Stimulated activated CD4-positive, alpha-beta T cell treated with anti-CD3 and anti-CD28 coated beads, Interleukin-2, amount 100 ng/mL, for 24 hours (primary cell): ENCODE measurements around the gene EYS.
"Not testable (repeated sequence)": the region's sequence is repeated elsewhere in the genome, so short reads cannot be mapped to it uniquely, and the experiment has no call there.

Experiments
- DNase-seq, 2 donors: peaks; one replicate each; pipeline ENCODE4 v3.0.0-alpha.2; 2020

The EYS gene

GRCh38 chr6:63800386-63800785 lies 1906.6 kb downstream of the EYS start:
- not testable (repeated sequence) for DNase-seq

- no peak for DNase-seq
These were observed 1907.2 kb downstream of the EYS start for GRCh38 chr6:63799813-63800212.

- no peak for DNase-seq
These were observed 1907.7 kb downstream of the EYS start for GRCh38 chr6:63799313-63799712.

- DNase-seq: no peak
These were observed 1908.6 kb downstream of the EYS start for GRCh38 chr6:63798378-63798777.

- no peak for DNase-seq
These were observed 1909.3 kb downstream of the EYS start for GRCh38 chr6:63797721-63798120.

GRCh38 chr6:63795826-63796225 lies 1911.2 kb downstream of the EYS start:
- DNase-seq: no peak

- DNase-seq: no peak
These were observed 1912.0 kb downstream of the EYS start for GRCh38 chr6:63795006-63795405.

GRCh38 chr6:63793465-63794137 lies 1913.4 kb downstream of the EYS start:
- DNase-seq: no peak

- no peak for DNase-seq
These were observed 1914.1 kb downstream of the EYS start for GRCh38 chr6:63792736-63793464.

GRCh38 chr6:63790334-63790733 lies 1916.7 kb downstream of the EYS start:
- DNase-seq: no peak

GRCh38 chr6:63789699-63790098 lies 1917.3 kb downstream of the EYS start:
- no peak for DNase-seq

- no peak for DNase-seq
These were observed 1918.5 kb downstream of the EYS start for GRCh38 chr6:63788569-63788968.

GRCh38 chr6:63787021-63787420 lies 1920.0 kb downstream of the EYS start:
- DNase-seq: no peak

GRCh38 chr6:63785006-63785405 lies 1922.0 kb downstream of the EYS start:
- no peak for DNase-seq

- no peak for DNase-seq
These were observed 1923.9 kb downstream of the EYS start for GRCh38 chr6:63783096-63783495.

- DNase-seq: no peak
These were observed 1932.1 kb downstream of the EYS start for GRCh38 chr6:63774961-63775360.

- no peak for DNase-seq
These were observed 1933.8 kb downstream of the EYS start for GRCh38 chr6:63773200-63773599.

- DNase-seq: no peak
These were observed 1941.2 kb downstream of the EYS start for GRCh38 chr6:63765828-63766227.

GRCh38 chr6:63764318-63764916 lies 1942.6 kb downstream of the EYS start:
- DNase-seq: no peak

- DNase-seq: no peak
These were observed 1946.8 kb downstream of the EYS start for GRCh38 chr6:63760199-63760598.

GRCh38 chr6:63759605-63760105 lies 1947.4 kb downstream of the EYS start:
- DNase-seq: no peak

GRCh38 chr6:63757826-63758225 lies 1949.2 kb downstream of the EYS start:
- DNase-seq: no peak

GRCh38 chr6:63757275-63757674 lies 1949.8 kb downstream of the EYS start:
- DNase-seq: not testable (repeated sequence)

- no peak for DNase-seq
These were observed 1956.6 kb downstream of the EYS start for GRCh38 chr6:63750400-63750799.
